GM12891 (cell line): ENCODE data around the gene MBTD1.
"Not testable (repeated sequence)": the region's sequence is repeated elsewhere in the genome, so short reads cannot be mapped to it uniquely, and the experiment has no call there.

ENCODE experiments used
- DNase-seq: peaks from one replicate; pipeline ENCODE4 v3.0.0; 2011; ENCODE audit warnings: low spot score; ENCODE audit not compliant: insufficient read length
- FAIRE-seq: peaks from 2 replicates; lab custom pipeline; 2011; peaks lifted over from hg19 to GRCh38; lab: Jason Lieb, UNC
- PAX5 ChIP-seq: IDR thresholded peaks from 2 replicates; pipeline ENCODE4 v1.6.1; 2011; ENCODE audit warnings: low read length, moderate library complexity, mild to moderate bottlenecking; ENCODE audit not compliant: insufficient read depth, severe bottlenecking
- POLR2A ChIP-seq: IDR thresholded peaks from 2 replicates; pipeline ENCODE4 v1.6.1; 2011; ENCODE audit warnings: low read depth, low read length, control low read depth
- POLR2AphosphoS5 ChIP-seq: IDR thresholded peaks from 2 replicates; pipeline ENCODE4 v1.6.1; 2011; ENCODE audit warnings: low read depth, low read length, control low read depth
- POU2F2 ChIP-seq: IDR thresholded peaks from 2 replicates; pipeline ENCODE4 v1.6.1; 2011; ENCODE audit warnings: low read depth, mild to moderate bottlenecking, control low read depth, low read length, moderate library complexity
- SPI1 ChIP-seq: IDR thresholded peaks from 2 replicates; pipeline ENCODE4 v1.6.1; 2011; ENCODE audit warnings: low read depth, low read length, control low read depth
- TAF1 ChIP-seq: IDR thresholded peaks from 2 replicates; pipeline ENCODE4 v1.6.1; 2011; ENCODE audit warnings: low read depth, low read length, control low read depth

MBTD1 gene

DNA sequence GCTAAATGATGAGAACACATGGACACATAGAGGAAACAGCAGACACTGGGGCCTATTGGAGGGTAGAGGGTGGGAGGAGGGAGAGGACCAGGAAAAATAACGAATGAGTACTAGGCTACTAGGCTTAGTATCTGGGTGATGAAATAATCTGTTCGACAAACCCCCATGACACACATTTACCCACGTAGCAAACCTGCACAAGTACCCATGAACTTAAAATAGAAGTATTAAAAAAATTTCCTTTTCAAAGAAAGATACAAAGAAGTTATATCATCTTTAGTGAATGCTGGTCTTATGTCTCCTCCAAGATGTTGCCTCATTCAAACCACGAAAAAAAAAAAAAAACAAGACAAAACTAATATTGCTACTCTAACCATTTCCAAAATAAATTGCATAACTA lies 31.7 kb downstream of the MBTD1 start:
- no peak for DNase-seq
- TF ChIP-seq POU2F2 (no peak), POLR2A (no peak), TAF1 (no peak), POLR2AphosphoS5 (no peak), SPI1 (no peak), PAX5 (no peak)
- no peak for FAIRE-seq

DNA sequence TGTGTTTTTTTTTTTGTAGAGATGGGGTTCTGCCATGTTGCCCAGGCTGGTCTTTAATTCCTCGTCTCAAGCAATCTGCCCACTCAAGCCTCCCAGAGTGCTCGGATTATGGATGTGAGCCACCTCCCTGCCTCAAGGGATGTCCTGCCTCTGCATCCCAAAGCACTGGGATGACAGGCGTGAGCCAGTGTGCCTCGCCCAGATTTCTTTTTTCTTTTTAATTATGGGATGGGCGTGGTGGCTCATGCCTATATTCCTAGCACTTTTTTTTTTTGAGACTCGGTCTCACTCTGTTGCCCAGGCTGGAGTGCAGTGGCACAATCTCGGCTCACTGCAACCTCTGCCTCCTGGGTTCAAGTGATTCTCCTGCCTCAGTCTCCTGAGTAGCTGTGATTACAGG lies 34.3 kb downstream of the MBTD1 start:
- DNase-seq, FAIRE-seq: not testable (repeated sequence)

DNA sequence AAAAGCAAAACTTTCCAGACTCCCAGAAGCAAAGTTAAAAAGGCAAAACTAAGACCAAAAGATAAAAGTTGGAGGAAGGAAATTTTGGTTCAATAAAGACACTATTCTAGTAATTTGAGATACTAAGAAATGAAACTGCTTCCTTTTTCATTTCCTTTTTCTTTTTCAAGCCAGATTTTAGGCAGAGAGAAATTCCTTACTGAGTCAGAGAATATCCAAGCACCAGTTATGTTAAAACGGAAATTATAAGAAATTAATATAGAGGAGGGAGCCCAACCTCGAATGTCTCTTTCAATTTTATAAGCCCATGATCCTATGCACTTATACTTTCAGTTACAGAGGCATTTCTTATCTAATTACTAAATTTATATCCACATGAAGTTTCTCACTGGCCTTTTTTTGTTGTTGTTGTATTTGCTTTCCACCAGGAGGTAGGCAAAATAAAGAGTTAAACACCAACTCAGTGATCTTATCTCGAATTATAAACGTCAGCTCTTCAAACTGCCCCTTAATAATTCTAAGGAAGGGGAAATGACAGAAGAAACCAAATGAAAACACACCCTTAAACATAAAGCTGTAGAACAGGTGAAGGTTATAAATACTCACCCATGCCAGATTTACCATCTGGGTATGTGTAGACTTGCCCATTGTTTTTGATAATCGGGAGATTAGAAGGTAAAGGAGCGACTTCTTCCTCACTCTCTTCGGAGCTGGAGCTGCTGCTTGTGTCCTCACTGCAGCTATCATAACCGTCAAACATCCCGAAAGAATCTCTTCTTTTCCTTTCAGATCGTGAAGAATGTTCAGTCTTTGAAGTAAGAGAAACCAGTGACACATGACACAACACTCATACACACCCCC lies 35.2 kb downstream of the MBTD1 start:
- FAIRE-seq (no peak), DNase-seq (no peak)
- no peak for TF ChIP-seq TAF1
- peak; percentile 15; the same call in 1 of the 2 replicates for TF ChIP-seq SPI1
- TF ChIP-seq POLR2AphosphoS5: no peak
- no peak for TF ChIP-seq PAX5

DNA sequence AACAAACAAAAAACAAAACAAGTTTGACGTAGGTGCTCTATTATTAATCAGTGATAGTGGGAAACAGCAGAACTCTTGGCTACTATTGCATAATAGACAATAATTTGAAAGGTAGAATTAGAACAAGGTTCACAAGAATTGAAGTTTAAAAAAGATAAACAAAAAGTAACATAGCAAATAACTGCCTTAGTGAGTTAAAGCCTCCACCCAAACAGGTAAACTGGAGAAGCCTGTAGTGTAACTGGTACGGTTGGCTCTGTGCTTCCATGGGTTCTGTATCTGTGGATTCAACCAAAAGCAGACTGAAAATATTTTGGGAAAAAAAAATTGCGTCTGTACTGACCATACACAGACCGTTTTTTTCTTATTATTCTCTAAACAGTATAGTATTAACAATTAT lies 38.5 kb downstream of the MBTD1 start:
- no peak for TF ChIP-seq POLR2A
- FAIRE-seq (no peak), DNase-seq (no peak)

DNA sequence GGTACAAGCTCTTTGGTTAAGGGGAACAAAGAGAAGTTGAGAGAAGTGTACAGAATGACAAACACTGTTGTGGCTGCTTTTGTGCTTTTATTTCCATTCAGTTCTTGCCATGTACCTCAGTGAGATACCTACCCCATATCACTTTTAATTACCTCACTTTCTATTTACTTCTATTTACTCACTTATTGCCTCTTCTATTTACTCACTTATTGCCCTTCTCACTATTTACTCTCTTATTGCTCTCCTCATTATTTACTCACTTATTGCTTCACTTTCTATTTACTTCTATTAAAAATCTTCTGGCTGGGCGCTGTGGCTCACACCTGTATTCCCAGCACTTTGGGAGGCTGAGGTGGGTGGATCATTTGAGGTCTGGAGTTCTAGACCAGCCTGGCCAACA lies 41.9 kb downstream of the MBTD1 start:
- no peak for FAIRE-seq
- DNase-seq: no peak

DNA sequence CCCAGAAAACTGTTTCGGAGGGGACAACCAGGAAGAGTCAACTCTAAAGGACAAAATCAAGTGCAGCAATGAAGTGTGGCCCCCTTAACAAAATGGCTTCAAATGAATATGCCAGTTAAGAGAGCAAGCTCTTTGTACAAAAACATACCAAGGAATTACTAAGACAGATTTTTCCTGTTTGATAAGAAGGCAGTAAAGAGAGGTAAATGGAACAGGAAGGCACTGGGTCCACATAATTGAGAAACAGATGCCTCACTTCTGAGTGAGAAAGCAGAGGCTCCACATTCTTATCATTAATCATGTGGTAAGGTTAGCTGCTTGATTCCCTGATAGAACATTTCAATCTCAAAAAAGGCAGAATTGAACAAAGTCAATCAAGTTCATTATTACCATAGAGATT lies 44.9 kb downstream of the MBTD1 start:
- TF ChIP-seq PAX5 (no peak), POU2F2 (no peak), TAF1 (no peak), SPI1 (no peak), POLR2AphosphoS5 (no peak), POLR2A (no peak)
- FAIRE-seq (no peak), DNase-seq (no peak)

More for the DNA sequence above, 41.9 kb downstream of the MBTD1 start:
- TF ChIP-seq TAF1 (no peak), POLR2AphosphoS5 (no peak), PAX5 (no peak), POLR2A (no peak), POU2F2 (no peak), SPI1 (no peak)

DNA sequence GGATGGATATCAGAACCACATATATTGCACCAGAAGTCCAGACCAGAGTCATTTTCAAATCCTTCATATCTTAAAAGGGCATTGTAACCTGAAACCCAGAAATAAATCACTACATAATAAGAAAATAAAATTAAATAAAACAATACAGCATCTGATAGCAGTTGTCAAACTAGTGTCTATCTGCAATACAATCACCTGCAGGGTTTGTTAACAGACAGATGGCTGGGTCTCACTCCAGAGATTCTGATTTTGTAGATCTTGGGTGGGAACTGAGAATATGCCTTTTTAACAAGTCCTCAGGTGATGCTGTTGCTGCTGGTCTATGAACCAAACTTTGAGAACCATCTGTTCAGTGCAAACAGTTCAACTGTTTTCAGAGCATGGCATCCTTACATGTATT lies 56.0 kb downstream of the MBTD1 start:
- no peak for TF ChIP-seq SPI1
- TF ChIP-seq TAF1: no peak
- no peak for TF ChIP-seq POU2F2
- no peak for TF ChIP-seq PAX5
- TF ChIP-seq POLR2A: no peak
- no peak for TF ChIP-seq POLR2AphosphoS5
- DNase-seq (no peak), FAIRE-seq (no peak)

DNA sequence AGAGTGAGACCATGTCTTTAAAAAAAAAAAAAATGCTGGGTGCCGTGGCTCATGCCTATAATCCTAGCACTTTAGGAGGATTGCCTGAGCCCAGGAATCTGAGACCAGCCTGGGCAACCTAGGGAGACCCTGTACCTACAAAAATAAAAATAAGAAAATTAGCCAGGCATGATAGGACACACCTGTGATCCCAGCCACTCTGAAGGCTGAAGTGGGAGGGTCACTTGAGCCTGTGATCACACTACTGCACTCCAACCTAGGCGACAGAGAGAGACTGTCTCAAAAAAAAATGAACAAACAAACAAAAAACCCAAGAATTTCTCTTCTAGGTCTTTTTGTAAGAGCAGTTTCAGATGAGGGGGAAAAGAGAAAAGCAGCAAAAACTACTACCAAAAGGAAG lies 59.0 kb downstream of the MBTD1 start:
- FAIRE-seq (no peak), DNase-seq (no peak)
- no peak for TF ChIP-seq POLR2A
- TF ChIP-seq PAX5: no peak
- no peak for TF ChIP-seq POU2F2
- TF ChIP-seq SPI1: no peak

DNA sequence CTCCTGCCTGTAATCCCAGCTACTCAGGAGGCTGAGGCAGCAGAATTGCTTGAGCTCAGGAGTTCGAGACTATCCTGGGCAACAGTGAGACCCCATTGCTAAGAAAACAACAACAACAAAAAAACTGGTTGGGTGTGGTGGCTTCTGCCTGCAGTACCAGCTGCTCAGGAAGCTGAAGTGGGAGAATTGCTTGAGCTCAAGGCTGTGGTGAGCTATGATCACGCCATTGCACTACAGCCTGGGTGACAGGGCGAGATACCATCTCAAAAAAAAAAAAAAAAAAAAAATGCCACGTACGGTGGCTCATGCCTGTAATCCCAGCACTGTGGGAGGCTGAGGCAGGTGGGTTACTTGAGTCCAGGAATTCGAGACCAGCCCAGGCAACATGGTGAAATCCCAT lies 59.6 kb downstream of the MBTD1 start:
- TF ChIP-seq TAF1 (no peak), PAX5 (no peak), POU2F2 (no peak), SPI1 (no peak), POLR2AphosphoS5 (no peak), POLR2A (no peak)
- DNase-seq (no peak), FAIRE-seq (no peak)

DNA sequence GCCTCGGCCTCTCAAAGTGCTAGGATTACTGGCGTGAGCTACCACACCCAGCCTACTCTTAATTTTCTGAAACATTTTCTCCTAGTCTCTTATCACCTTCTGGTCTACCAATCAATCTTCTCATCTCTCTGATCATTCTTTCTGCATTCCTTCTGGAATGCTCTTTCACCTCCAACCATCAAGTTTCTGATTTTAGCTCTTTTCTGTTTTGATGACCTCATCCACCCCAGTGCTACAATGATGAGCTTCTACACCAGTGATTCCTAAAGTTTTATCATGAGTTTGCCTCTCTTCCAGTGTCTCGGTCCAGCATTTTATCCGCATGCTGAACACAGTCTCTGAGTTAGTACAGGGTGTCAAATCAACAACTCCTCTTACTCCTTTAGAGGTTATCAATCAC lies 62.1 kb downstream of the MBTD1 start:
- TF ChIP-seq POU2F2 (no peak), SPI1 (no peak), PAX5 (no peak), POLR2AphosphoS5 (no peak), TAF1 (no peak), POLR2A (no peak)
- no peak for FAIRE-seq
- no peak for DNase-seq
